ENCODE results near the gene TMEM108.

The TMEM108 gene

DNA sequence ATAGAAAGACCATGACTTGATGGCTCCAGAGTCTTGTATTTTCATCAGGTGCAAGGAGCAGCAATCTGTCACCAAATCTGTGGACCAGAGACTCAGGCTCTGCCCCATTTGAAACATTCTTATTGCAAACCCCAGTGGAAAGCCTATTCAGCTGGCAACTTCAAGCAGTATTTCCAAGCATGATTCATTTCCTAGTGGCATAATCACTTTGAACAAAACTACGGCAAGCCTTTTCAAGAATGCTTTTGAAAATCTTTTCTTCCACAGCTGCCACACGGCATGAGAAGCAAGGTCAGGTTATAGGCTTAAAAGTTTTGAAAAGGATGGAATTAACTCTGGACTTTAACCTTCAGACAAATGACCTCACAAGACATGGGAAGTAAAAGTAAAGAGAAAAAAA lies 239.6 kb downstream of the TMEM108 start:
- ATAC-seq: peak; percentile 62
- peak; percentile 57; the same call in 1 of the 2 replicates for TF ChIP-seq ZNF8 (CRISPR knock-in tag; IDR thresholded peaks at IDR 0.05)
- TF ChIP-seq BACH2 (CRISPR knock-in tag; IDR thresholded peaks at IDR 0.05; ENCODE audit: borderline replicate concordance): no peak

DNA sequence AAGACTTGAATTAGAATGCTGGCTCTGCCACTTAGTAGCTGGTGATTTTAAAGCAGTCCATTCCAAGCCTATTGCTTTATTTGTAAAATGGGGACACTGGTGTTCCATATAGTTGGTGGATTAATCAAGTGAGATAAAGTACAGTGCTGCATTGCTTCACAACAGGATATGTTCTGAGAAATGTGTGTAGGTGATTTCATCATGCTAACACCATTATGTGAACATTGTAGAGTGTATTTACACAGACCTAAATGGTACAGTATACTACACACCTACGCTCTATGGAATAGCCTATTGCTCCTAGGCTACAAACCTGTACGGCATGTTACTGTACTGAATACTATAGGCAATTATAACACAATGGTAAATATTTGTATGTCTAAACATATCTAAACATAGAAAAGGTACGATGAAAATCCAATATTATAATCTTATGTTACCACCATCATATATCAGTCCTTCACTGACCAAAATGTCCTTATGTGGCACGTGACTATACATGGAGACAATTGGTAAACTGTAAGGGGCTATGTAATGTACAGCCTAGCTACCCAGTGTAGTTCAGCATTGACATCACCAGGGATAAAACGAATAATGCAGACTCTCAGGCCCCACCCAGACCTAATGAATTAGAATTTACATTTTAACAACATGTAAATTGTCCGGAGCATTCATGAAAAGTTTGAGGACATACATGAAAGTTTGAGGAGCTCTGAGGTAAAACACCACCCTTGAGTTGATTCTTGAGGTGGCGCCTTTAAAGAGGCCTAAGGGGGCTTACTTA lies 240.3 kb downstream of the TMEM108 start:
- ATAC-seq: no peak
- no peak for TF ChIP-seq ZNF8 (CRISPR knock-in tag; IDR thresholded peaks at IDR 0.05)
- no peak for TF ChIP-seq ZFP30 (CRISPR knock-in tag; IDR thresholded peaks at IDR 0.05)
- TF ChIP-seq ARNTL (CRISPR knock-in tag; IDR thresholded peaks at IDR 0.05; ENCODE audit: borderline replicate concordance, low read depth): no peak
- no peak for TF ChIP-seq OSR1 (CRISPR knock-in tag; IDR thresholded peaks at IDR 0.05)
- no peak for TF ChIP-seq GLIS3 (CRISPR knock-in tag; IDR thresholded peaks at IDR 0.05)
- TF ChIP-seq ESRRG (CRISPR knock-in tag; IDR thresholded peaks at IDR 0.05): no peak
- TF ChIP-seq, protein P1, sequence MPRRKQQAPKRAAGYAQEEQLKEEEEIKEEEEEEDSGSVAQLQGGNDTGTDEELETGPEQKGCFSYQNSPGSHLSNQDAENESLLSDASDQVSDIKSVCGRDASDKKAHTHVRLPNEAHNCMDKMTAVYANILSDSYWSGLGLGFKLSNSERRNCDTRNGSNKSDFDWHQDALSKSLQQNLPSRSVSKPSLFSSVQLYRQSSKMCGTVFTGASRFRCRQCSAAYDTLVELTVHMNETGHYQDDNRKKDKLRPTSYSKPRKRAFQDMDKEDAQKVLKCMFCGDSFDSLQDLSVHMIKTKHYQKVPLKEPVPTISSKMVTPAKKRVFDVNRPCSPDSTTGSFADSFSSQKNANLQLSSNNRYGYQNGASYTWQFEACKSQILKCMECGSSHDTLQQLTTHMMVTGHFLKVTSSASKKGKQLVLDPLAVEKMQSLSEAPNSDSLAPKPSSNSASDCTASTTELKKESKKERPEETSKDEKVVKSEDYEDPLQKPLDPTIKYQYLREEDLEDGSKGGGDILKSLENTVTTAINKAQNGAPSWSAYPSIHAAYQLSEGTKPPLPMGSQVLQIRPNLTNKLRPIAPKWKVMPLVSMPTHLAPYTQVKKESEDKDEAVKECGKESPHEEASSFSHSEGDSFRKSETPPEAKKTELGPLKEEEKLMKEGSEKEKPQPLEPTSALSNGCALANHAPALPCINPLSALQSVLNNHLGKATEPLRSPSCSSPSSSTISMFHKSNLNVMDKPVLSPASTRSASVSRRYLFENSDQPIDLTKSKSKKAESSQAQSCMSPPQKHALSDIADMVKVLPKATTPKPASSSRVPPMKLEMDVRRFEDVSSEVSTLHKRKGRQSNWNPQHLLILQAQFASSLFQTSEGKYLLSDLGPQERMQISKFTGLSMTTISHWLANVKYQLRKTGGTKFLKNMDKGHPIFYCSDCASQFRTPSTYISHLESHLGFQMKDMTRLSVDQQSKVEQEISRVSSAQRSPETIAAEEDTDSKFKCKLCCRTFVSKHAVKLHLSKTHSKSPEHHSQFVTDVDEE (CRISPR knock-in tag; IDR thresholded peaks at IDR 0.05): no peak
- TF ChIP-seq CSDC2 (CRISPR knock-in tag; IDR thresholded peaks at IDR 0.05): no peak
- TF ChIP-seq ISL1 (CRISPR knock-in tag; IDR thresholded peaks at IDR 0.05): no peak
- TF ChIP-seq ZFP3 (CRISPR knock-in tag; IDR thresholded peaks at IDR 0.05): no peak
- TF ChIP-seq TOX (CRISPR knock-in tag; IDR thresholded peaks at IDR 0.05; ENCODE audit: borderline replicate concordance): no peak
- no peak for TF ChIP-seq BACH2 (CRISPR knock-in tag; IDR thresholded peaks at IDR 0.05; ENCODE audit: borderline replicate concordance)
- TF ChIP-seq CSRNP3 (CRISPR knock-in tag; IDR thresholded peaks at IDR 0.05): no peak
- no peak for TF ChIP-seq ZNF70 (CRISPR knock-in tag; IDR thresholded peaks at IDR 0.05)
- no peak for TF ChIP-seq POU6F1 (CRISPR knock-in tag; IDR thresholded peaks at IDR 0.05; ENCODE audit: borderline replicate concordance, low read depth)
- TF ChIP-seq TCF4 (CRISPR knock-in tag; IDR thresholded peaks at IDR 0.05; ENCODE audit: borderline replicate concordance): no peak

- peak; percentile 73; the same call in 2 of the 3 replicates for ATAC-seq
- TF ChIP-seq TOX (CRISPR knock-in tag; IDR thresholded peaks at IDR 0.05; ENCODE audit: borderline replicate concordance) (no peak), OSR1 (CRISPR knock-in tag; IDR thresholded peaks at IDR 0.05) (no peak), CSDC2 (CRISPR knock-in tag; IDR thresholded peaks at IDR 0.05) (no peak)
These were observed 242.4 kb downstream of the TMEM108 start for GRCh38 chr3:133280586-133280985.

DNA sequence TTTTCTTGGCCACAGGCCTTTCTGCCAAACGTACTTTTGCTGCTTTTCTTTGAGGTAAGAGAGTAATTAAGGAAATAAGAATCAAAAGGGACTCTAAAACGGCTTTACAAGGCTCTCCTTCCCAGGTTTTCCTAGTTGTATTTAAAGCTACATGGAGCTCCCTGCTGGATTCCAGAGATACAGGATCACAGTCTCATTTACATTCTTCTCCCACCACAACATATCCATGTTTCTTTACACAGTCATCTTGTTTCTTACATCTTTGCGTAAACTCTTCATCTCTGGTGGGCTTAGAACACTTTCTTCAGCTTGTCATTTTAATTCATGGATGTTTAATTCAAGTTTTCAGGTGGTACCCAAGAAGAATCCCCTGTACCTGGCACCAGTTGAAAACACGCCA lies 244.0 kb downstream of the TMEM108 start:
- ATAC-seq: peak; percentile 44; the same call in 2 of the 3 replicates
- TF ChIP-seq ZNF8 (CRISPR knock-in tag; IDR thresholded peaks at IDR 0.05) (no peak), GLIS3 (CRISPR knock-in tag; IDR thresholded peaks at IDR 0.05) (no peak), CSDC2 (CRISPR knock-in tag; IDR thresholded peaks at IDR 0.05) (no peak), PATZ1 (CRISPR knock-in tag; IDR thresholded peaks at IDR 0.05; ENCODE audit: borderline replicate concordance) (no peak), CREB5 (CRISPR knock-in tag; IDR thresholded peaks at IDR 0.05; ENCODE audit: low read depth) (no peak), BACH2 (CRISPR knock-in tag; IDR thresholded peaks at IDR 0.05; ENCODE audit: borderline replicate concordance) (no peak), PPARA (CRISPR knock-in tag; IDR thresholded peaks at IDR 0.05; ENCODE audit: borderline replicate concordance) (no peak), SNAI2 (CRISPR knock-in tag; IDR thresholded peaks at IDR 0.05) (no peak), ZFP30 (CRISPR knock-in tag; IDR thresholded peaks at IDR 0.05) (no peak)
- TF ChIP-seq, protein P1 (CRISPR knock-in tag; IDR thresholded peaks at IDR 0.05): no peak
